Smooth muscle cell (in vitro differentiated cells): ENCODE results near the gene ID3. TPM values are rescaled to one million over a fixed set of nuclear protein-coding genes. Genes with fewer than 3 reads are reported as not detected.
"Not testable (repeated sequence)": the region's sequence is repeated elsewhere in the genome, so short reads cannot be mapped to it uniquely, and the experiment has no call there.

Experiments
- DNase-seq: peaks from one replicate; lab custom pipeline; 2025; ENCODE audit not compliant: unreplicated experiment; lab: John Stamatoyannopoulos, UW
- H2AFZ ChIP-seq: fragments of 200-600 bp; sonication (generic); 2 replicates; pipeline ENCODE4 v1.6.0; 2016; ENCODE audit warnings: antibody characterized with exemption, low read depth, mild to moderate bottlenecking
- H3F3A ChIP-seq: fragments of 200-600 bp; sonication (generic); 2 replicates; pipeline ENCODE4 v1.6.0; 2017; ENCODE audit warnings: antibody characterized with exemption, low read depth
- H3K27ac ChIP-seq: fragments of 200-600 bp; sonication (generic); 2 replicates; pipeline ENCODE4 v1.5.1; 2016; ENCODE audit warnings: low read depth, mild to moderate bottlenecking
- H3K27me3 ChIP-seq: fragments of 200-600 bp; sonication (generic); 2 replicates; pipeline ENCODE4 v1.6.1; 2016; ENCODE audit warnings: low read depth, mild to moderate bottlenecking
- H3K36me3 ChIP-seq: fragments of 200-600 bp; sonication (generic); 2 replicates; pipeline ENCODE4 v1.5.1; 2016; ENCODE audit warnings: low read depth
- H3K4me1 ChIP-seq: fragments of 200-600 bp; sonication (generic); 2 replicates; pipeline ENCODE4 v1.5.1; 2016; ENCODE audit warnings: low read depth
- H3K4me2 ChIP-seq: fragments of 200-600 bp; sonication (generic); 2 replicates; pipeline ENCODE4 v1.6.0; 2016; ENCODE audit warnings: mild to moderate bottlenecking
- H3K4me3 ChIP-seq: fragments of 200-600 bp; sonication (generic); 2 replicates; pipeline ENCODE4 v1.5.1; 2016; ENCODE audit warnings: mild to moderate bottlenecking
- H3K79me2 ChIP-seq: fragments of 200-600 bp; sonication (generic); 2 replicates; pipeline ENCODE4 v1.6.0; 2016; ENCODE audit warnings: low read depth, mild to moderate bottlenecking
- H3K9ac ChIP-seq: fragments of 200-600 bp; sonication (generic); 2 replicates; pipeline ENCODE4 v1.6.0; 2016; ENCODE audit warnings: low read depth
- H3K9me3 ChIP-seq: fragments of 200-600 bp; sonication (generic); replicated peaks from 2 replicates; pipeline ENCODE4 v1.5.1; 2016; ENCODE audit warnings: low read depth
- H4K20me1 ChIP-seq: fragments of 200-600 bp; sonication (generic); 2 replicates; pipeline ENCODE4 v1.6.0; 2016; ENCODE audit warnings: low read depth
- CTCF ChIP-seq: fragments of 200-600 bp; sonication (generic); IDR thresholded peaks from 2 replicates; pipeline ENCODE4 v1.5.1; 2017; ENCODE audit warnings: borderline replicate concordance, mild to moderate bottlenecking, antibody characterized with exemption; ENCODE audit not compliant: insufficient read depth, poor library complexity, severe bottlenecking
- whole genome bisulfite sequencing: methylation state at CpG from one replicate; pipeline ENCODE4 v1.1.7; 2016; ENCODE audit warnings: low lambda C conversion rate; 5-methylcytosine and 5-hydroxymethylcytosine counted together
- polyA plus RNA-seq: library from polyadenylated mRNA; unstranded; fragments of >200 nt; fragmentation: Nextera tagmentation; extraction: Ambion mirVana; gene quantifications from 2 replicates; pipeline ENCODE4 v1.2.1, GENCODE V29; 2016
- total RNA-seq: library from RNA; depleted of rRNA; stranded (reverse); fragments of >200 nt; gene quantifications from 2 replicates; pipeline ENCODE4 v1.2.3, GENCODE V29; 2014

ID3 gene
- total and polyA plus RNA-seq, 2 experiments from 2014 or later = 752 to 929 TPM

GRCh38 chr1:23545851-23546250 is 13.4 kb downstream of the ID3 start:
- WGBS = 98% methylated on average over 9 of the region's 9 CpGs

GRCh38 chr1:23544444-23545389 is 14.6 kb downstream of the ID3 start:
- Histone ChIP-seq H3K4me1 (no peaks in the 10 kb centered on the region), H3K27me3 (no peaks in the 10 kb centered on the region), H3K4me3 (no peak overlapping the region), H3K36me3 (no peaks in the 10 kb centered on the region), H2AFZ (no peak overlapping the region), H3K9me3 (no peaks in the 10 kb centered on the region), H3K4me2 (no peak overlapping the region), H3K79me2 (no peaks in the 10 kb centered on the region), H3K27ac (no peak overlapping the region), H3K9ac (no peak overlapping the region), H4K20me1 (no peaks in the 10 kb centered on the region), H3F3A (no peaks in the 10 kb centered on the region)
- DNase-seq = peak; percentile 15
- TF ChIP-seq CTCF = peak; percentile 95
- 39% methylated on average over 8 of the region's 8 CpGs for WGBS

More at GRCh38 chr1:23545851-23546250, 13.4 kb downstream of the ID3 start:
- Histone ChIP-seq H2AFZ (no peak overlapping the region), H3K4me1 (no peaks in the 10 kb centered on the region), H4K20me1 (no peaks in the 10 kb centered on the region), H3K9me3 (no peaks in the 10 kb centered on the region), H3K79me2 (no peaks in the 10 kb centered on the region), H3K9ac (no peak overlapping the region), H3K4me3 (no peak overlapping the region), H3K4me2 (no peak overlapping the region), H3K36me3 (no peaks in the 10 kb centered on the region), H3K27me3 (no peaks in the 10 kb centered on the region), H3F3A (no peaks in the 10 kb centered on the region), H3K27ac (no peak overlapping the region)
- no peak for DNase-seq
- TF ChIP-seq CTCF = no peak

- Histone ChIP-seq H3K79me2 (no peaks in the 10 kb centered on the region), H3F3A (no peaks in the 10 kb centered on the region), H3K4me1 (no peaks in the 10 kb centered on the region), H3K27ac (no peak overlapping the region), H3K9ac (no peak overlapping the region), H3K4me3 (no peak overlapping the region), H3K9me3 (no peaks in the 10 kb centered on the region), H2AFZ (no peak overlapping the region), H3K27me3 (no peaks in the 10 kb centered on the region), H3K4me2 (no peak overlapping the region), H3K36me3 (no peaks in the 10 kb centered on the region), H4K20me1 (no peaks in the 10 kb centered on the region)
- no peak for DNase-seq
- 82% methylated on average over 8 of the region's 8 CpGs for WGBS
- TF ChIP-seq CTCF = no peak
Measured at GRCh38 chr1:23543707-23544443, 15.4 kb downstream of the ID3 start.

- H2AFZ ChIP-seq, H3F3A ChIP-seq, H3K36me3 ChIP-seq, H4K20me1 ChIP-seq, H3K27ac ChIP-seq, H3K27me3 ChIP-seq, H3K4me2 ChIP-seq, H3K4me3 ChIP-seq, H3K79me2 ChIP-seq, H3K9me3 ChIP-seq, H3K9ac ChIP-seq, H3K4me1 ChIP-seq, DNase-seq: not testable (repeated sequence)
- 92% methylated on average over 5 of the region's 5 CpGs for WGBS
Measured at GRCh38 chr1:23542940-23543339, 16.4 kb downstream of the ID3 start.
